Osteocyte (in vitro differentiated cells): Measurements from ENCODE around the gene CCHCR1. TPM values are rescaled to one million over a fixed set of nuclear protein-coding genes. Genes with fewer than 3 reads are reported as not detected.

Experiments
- DNase-seq: peaks from one replicate; pipeline ENCODE4 v3.0.0; 2021; ENCODE audit warnings: mixed read lengths; ENCODE audit not compliant: unreplicated experiment; ENCODE audit errors: extremely low spot score
- H3K27ac Mint-ChIP-seq: one replicate; pipeline ENCODE4 v1.8.0; 2021; ENCODE audit warnings: mild to moderate bottlenecking, mixed read lengths; ENCODE audit not compliant: unreplicated experiment
- H3K27me3 Mint-ChIP-seq: one replicate; pipeline ENCODE4 v1.8.0; 2021; ENCODE audit warnings: mixed read lengths; ENCODE audit not compliant: unreplicated experiment
- H3K36me3 Mint-ChIP-seq: one replicate; pipeline ENCODE4 v1.8.0; 2021; ENCODE audit warnings: mixed read lengths; ENCODE audit not compliant: unreplicated experiment
- H3K4me1 Mint-ChIP-seq: one replicate; pipeline ENCODE4 v1.8.0; 2021; ENCODE audit warnings: mixed read lengths; ENCODE audit not compliant: unreplicated experiment
- H3K4me3 Mint-ChIP-seq: one replicate; pipeline ENCODE4 v1.8.0; 2021; ENCODE audit warnings: mild to moderate bottlenecking, moderate library complexity, mixed read lengths; ENCODE audit not compliant: unreplicated experiment
- H3K9me3 Mint-ChIP-seq: one replicate; pipeline ENCODE4 v1.8.0; 2021; ENCODE audit warnings: mixed read lengths; ENCODE audit not compliant: unreplicated experiment
- CTCF ChIP-seq: fragments of 200-600 bp; sonication (generic); IDR thresholded peaks from 2 replicates; pipeline ENCODE4 v1.5.0; 2021; ENCODE audit warnings: antibody characterized with exemption, mild to moderate bottlenecking, moderate library complexity
- total RNA-seq: library from RNA; stranded (reverse); gene quantifications from 2 replicates; pipeline ENCODE4 v1.2.1, GENCODE V29; 2021

CCHCR1 gene
- total RNA-seq, 1 donor from 2014 or later: 19.0 TPM

GRCh38 chr6:31179896-31180295 is 22.3 kb upstream of the CCHCR1 start:
- no peak for DNase-seq
- Mint-ChIP-seq H3K9me3 (no peaks in the 10 kb centered on the region), H3K27ac (no peak overlapping the region), H3K4me1 (no peaks in the 10 kb centered on the region), H3K36me3 (no peaks in the 10 kb centered on the region), H3K27me3 (no peaks in the 10 kb centered on the region), H3K4me3 (no peak overlapping the region)
- no peak for TF ChIP-seq CTCF

- Mint-ChIP-seq H3K4me3 (no peak overlapping the region), H3K36me3 (no peaks in the 10 kb centered on the region), H3K9me3 (no peaks in the 10 kb centered on the region), H3K27ac (no peak overlapping the region), H3K27me3 (no peaks in the 10 kb centered on the region), H3K4me1 (no peaks in the 10 kb centered on the region)
- no peak for TF ChIP-seq CTCF
- no peak for DNase-seq
Measured at GRCh38 chr6:31179042-31179386, 21.4 kb upstream of the CCHCR1 start.

- TF ChIP-seq CTCF: no peak
- DNase-seq: no peak
- H3K27ac Mint-ChIP-seq: no peak overlapping the region
- no peaks in the 10 kb centered on the region for H3K36me3 Mint-ChIP-seq
- no peaks in the 10 kb centered on the region for H3K27me3 Mint-ChIP-seq
- H3K9me3 Mint-ChIP-seq: no peaks in the 10 kb centered on the region
- H3K4me3 Mint-ChIP-seq: no peak overlapping the region
- H3K4me1 Mint-ChIP-seq: no peaks in the 10 kb centered on the region
Measured at GRCh38 chr6:31178143-31179041, 20.8 kb upstream of the CCHCR1 start.

- no peaks in the 10 kb centered on the region for H3K9me3 Mint-ChIP-seq
- no peak overlapping the region for H3K4me3 Mint-ChIP-seq
- TF ChIP-seq CTCF: no peak
- no peak overlapping the region for H3K27ac Mint-ChIP-seq
- H3K36me3 Mint-ChIP-seq: no peaks in the 10 kb centered on the region
- H3K27me3 Mint-ChIP-seq: no peaks in the 10 kb centered on the region
- no peaks in the 10 kb centered on the region for H3K4me1 Mint-ChIP-seq
- no peak for DNase-seq
Measured at GRCh38 chr6:31175971-31176370, 18.4 kb upstream of the CCHCR1 start.

GRCh38 chr6:31174378-31174777 is 16.8 kb upstream of the CCHCR1 start:
- no peak for TF ChIP-seq CTCF
- H3K36me3 Mint-ChIP-seq: no peaks in the 10 kb centered on the region
- no peaks in the 10 kb centered on the region for H3K27me3 Mint-ChIP-seq
- no peak overlapping the region for H3K4me3 Mint-ChIP-seq
- H3K9me3 Mint-ChIP-seq: no peaks in the 10 kb centered on the region
- no peaks in the 10 kb centered on the region for H3K4me1 Mint-ChIP-seq
- DNase-seq: no peak
- no peak overlapping the region for H3K27ac Mint-ChIP-seq
